ENCODE data around the gene IL1RAPL2.

IL1RAPL2 gene

DNA sequence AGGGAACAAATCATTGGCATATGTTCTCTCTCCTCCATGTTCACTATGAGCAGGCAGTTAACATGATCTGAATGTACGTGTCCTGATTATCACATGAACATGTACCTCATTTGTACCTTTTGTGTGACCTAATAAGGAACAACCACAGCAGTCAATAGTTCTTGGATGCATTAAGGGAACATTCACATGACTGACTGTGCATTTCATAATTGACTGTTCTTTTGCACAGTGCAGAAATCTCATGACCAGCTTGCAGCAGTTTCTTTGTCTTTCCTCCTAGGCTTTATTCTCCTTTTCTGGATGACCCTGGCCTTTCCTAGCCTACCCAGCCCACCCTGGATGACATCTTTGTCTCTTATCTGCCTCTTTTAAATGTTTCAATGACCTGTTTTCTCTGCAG is 711.1 kb downstream of the IL1RAPL2 start:
- DNase-seq: no peak

DNA sequence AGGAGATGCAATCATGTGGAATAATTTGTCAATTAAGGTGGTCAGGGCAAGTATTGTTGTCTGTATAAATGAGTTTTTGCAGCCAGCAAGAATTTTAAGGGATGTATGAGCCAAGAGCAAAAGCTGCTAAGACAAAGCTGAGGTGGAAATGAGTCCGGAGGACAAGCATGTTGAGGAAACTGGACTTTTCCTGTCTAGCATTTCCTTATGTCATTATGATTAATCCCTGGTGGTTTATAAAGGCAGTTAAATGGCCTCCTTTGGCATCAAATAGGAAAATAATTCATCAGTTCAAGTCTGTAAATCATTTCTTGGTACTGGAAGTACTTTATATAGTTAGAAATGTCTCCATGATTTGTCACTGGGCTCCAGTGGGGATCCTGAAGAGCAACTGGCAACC is 716.1 kb downstream of the IL1RAPL2 start:
- no peak for DNase-seq

DNA sequence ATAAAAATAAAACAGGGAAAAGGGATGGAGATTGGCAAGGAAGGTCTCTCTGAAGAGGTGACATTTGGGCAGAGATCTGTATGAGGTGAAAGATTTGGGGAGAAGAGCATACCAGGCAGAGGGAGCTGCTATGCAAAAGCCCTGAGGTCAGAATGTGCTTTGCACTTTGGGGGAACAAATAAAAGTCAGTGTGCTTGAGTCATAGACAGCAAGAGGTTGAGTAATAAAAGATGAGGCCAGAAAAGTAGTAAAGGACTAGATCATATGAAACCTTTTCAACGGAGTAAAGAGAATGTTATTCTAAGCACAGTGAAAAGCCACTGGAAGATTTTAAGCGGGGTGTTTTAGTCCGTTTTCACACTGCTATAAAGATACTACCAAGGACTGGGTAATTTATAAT is 731.0 kb downstream of the IL1RAPL2 start:
- no peak for DNase-seq

DNA sequence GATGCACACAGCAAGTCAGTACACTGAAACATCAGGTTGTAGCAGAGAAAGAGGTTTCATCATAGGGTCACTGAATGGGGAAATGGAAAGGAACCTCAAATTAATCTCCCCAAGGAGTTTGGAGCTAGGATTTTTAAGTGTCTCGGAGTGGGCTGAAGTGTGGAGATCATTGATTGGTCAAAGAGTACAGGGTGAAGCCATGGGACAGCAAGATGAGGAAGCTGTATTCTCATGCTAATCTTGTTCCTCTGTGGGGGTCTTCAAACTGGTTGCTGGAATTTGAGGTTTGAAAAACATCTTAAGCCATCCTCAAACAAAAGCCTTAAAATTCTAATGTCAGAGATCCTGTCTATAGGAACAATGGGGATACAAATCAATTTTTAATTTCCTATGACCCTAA is 733.3 kb downstream of the IL1RAPL2 start:
- no peak for DNase-seq

DNA sequence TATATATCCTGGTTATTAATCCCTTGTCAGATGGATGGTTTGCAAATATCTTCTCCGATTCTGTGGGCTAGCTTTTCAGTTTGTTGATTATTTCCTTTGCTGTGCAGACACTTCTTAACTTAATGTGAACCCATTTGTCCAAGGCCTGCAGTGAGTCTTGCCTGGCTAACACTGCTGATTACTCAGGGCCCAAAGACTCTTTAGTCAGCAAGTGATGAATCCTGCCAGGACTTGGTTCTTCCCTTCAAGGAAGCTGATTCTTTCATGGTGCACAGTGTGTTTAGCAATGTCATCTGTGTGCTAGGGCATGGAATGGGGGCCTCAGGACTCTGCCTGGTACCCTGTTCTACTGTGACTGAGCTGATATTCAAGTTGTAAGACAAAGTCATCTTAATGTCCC is 736.2 kb downstream of the IL1RAPL2 start:
- DNase-seq: no peak

DNA sequence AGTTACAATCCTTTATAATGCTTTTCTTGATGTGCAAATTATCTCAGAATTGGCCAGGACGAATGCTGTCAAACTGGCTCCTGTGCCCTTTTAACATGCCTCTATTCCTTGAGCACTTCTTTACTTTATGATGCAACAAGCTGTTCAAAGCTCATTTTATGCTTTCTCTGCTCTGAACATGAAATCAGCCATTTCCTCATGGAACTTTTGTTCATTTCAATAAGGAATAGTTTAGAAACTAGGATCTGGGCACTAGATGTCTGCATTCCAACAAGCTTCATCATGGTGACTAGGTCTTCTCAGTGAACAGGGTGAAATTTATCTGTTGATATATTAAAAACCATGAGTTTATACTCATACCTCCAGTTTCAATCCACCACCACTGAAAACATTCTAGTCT is 741.8 kb downstream of the IL1RAPL2 start:
- no peak for DNase-seq

DNA sequence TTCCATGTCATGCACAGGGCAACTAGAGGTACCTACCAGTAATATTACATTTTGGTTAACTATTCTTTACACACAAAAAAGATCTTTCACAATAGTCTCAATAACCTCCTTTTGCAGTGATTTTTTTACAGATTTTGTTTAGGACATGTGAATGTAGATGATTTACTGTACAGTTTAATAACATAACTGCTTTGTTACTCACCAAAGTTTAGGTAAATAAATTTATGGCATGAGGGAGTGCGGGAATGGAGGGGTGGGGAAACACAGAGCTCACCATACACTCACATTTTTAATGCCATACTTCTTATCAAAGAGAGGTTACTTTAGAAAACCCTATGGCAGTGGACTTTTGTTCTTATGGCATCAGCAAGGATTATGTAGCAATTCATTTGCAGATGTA is 747.6 kb downstream of the IL1RAPL2 start:
- DNase-seq: no peak

DNA sequence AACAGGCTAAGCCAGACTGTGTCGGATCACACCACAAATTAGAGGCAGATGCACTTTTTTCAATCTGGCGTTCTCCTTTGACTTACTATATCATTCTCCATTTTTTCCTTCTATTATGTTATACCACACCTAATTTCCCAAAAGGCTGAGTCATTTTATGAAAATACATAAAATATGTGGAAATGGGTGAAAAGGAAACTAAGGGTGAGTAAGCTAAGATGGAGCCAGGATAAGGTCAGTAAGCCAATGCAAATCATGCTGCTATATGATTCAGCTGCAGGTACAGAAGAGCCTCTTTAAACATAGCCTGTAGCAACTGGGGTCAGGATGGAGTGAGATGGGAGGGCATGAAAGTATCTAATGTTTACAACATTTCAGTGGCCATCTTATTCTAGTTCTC is 748.5 kb downstream of the IL1RAPL2 start:
- DNase-seq: no peak

DNA sequence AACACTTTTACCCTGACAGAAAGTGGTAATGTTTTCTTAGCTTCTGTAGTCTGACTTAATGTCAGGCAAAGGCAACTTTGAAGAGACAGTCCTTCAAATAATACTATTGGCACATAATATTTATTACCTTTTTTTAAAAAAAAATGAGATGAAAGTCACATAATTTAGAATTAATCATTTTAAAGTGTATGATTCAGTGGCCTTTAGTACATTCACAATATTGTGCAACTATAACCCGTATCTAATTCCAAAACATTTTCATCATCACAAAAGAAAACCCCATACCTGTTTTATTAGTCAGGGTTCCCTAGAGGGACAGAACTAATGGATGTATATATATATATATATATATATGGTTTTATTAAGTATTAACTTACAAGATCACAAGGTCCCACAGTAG is 749.2 kb downstream of the IL1RAPL2 start:
- DNase-seq: no peak

DNA sequence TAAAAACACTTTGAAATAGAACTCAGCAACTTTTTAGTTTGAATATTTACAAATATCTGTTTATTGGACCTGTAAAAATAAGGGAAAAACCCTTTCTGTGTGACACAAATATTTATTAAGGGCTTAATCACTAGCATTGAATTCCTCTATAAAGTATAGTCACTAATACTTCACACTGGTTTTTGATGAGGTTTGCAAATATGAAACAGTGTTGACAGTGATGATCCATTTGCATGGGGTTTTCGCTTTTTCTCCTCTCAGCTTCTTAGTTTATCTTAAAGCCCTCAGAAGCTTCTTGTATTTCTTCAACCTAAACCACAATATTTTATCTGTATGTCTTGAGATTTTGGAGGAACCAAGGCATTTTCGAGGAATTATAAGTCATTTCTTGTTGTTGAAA is 751.1 kb downstream of the IL1RAPL2 start:
- no peak for DNase-seq

DNA sequence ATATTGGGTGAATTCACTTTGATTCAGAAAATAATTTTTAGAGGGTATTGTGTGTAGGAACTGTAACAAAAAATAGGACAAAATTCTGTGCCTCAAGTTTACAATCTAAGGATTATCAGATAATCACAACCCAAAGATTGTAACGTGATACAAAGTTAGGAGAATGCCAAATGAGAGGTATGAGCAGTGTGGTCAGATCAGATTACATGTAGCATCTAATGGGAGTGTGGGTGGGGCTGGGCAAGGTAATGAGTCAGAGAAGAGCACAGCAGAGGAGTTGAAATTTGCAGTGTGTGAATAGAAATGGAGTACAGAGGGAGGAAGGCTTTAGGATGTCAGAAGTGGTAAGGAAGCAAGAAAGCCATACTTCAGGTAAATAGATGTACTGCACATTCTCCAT is 757.9 kb downstream of the IL1RAPL2 start:
- peak; percentile 42 for DNase-seq

DNA sequence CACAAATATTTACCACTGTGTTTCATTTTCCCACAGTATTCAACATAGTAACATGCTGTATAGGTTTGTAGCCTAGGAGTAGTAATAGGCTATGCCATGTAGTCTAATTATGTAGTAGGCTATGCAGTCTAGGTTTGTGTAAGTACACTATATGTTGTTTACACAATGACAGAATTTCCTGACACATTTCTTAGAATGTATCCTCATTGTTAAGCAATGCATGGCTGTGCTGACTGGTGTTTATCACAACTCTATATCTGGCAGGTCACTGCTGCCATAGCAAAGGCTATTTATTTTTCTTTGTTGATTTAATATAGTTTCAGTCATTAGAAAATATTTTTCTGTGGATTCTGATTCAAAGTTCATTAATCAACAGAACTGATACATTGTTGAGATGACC is 762.8 kb downstream of the IL1RAPL2 start:
- DNase-seq: no peak

DNA sequence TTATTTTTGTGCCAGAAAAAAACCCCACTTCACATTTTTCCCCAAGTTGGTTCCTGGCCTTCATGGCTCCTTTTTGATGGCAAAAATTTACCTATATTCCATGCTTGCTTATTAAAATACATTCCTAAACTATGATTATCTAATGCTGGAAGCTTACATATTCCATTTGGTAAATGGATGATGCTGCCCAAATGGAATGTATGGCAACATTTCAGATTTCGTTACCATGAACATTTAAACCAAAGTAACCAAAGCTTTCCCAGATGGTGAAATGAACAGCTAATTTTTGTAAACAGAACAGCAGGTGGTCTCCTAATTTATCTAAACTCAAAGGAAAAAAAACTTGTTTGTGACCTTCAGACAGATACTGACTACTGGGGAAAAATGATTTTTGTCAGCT is 765.2 kb downstream of the IL1RAPL2 start:
- no peak for DNase-seq

DNA sequence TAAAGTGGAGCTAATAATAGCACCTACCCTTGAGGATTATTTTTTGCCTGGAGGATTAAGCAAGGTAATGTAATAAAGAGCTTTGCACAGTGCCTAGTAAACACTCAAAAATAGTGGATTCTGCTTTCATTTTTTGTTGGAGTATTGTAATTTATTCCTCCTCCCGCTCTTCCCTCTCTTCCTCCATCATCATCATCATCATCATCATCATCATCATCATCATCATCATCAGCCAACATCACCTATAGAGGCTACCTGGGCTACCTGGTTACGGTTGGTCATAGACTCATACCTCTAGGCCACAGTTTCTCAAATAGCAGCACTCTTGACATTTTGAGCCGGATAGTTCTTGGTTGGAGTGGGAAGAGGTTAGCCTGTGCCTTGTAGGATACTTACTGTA is 781.4 kb downstream of the IL1RAPL2 start:
- no peak for DNase-seq

DNA sequence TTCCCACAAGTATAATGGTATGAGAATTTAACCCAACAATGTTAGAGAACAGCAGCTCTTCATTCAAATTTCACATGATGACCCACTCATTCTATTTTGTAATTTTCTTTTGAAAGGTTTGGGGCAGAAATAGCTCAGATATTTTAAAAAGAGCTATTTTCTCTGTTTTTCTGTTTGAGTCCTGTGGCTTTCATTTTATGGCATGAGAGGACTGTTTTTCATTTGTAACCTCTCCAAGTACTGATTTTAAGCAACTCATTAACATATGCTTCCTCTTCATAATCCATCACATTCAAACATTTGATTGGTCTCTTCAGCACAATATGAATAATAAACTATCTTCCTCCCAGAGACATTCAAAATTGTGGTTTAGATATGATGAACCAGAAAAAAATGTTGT is 783.5 kb downstream of the IL1RAPL2 start:
- no peak for DNase-seq

DNA sequence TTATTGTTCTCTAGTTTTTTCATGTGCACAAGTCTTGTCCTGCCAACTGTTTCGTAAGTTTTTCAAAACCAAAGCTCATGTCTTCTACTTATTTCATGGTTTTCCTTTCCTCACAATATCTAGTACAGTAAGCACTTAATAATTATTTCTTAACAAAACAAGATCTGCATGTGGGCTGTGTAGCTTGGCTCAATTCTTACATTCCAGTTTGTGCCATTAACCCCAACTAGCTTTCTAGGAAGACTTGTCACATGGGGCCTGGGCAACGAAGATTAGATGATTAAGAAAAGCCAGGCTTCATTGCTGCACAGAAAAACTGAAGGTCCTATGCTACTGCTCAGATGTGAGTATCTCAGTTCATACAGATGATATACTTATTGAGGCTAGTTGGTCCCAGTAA is 809.8 kb downstream of the IL1RAPL2 start:
- no peak for DNase-seq

DNA sequence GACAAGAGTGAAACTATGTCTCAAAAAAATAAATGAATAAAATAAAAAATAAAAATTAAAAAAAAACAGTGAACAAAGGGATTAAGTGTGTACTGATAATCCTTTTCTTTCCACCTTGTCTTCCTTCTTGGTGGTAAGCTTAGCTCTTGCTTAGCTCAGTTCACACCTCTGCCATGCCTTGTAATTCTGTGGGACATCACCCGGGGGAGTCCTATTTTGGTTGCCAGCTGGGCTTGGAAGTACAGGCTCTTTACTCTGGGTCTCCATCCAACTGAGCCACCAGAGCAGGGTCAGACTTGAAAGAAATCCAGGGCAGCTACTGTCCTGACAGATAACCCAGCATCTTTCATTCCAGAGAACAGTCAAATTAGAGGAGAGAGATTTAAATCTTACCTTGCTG is 858.7 kb downstream of the IL1RAPL2 start:
- DNase-seq: no peak

DNA sequence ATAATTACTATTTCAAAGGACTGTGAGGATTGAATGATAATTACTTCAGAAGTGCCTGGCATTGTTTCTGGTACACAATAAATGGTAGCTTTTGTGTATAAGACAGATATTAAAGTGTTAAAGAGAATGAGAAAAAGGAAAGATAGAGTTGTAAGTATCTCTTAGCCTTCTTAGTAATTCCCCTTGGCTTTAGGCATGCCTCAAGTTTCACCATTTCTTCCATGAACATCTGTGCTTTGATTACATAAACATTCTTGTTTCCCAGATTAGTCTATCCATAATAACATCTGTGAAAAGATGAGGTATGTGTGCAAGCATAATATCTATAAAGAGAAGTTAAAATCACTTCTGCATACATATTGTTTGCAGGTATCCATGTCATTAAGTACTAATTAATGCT is 885.4 kb downstream of the IL1RAPL2 start:
- no peak for DNase-seq

DNA sequence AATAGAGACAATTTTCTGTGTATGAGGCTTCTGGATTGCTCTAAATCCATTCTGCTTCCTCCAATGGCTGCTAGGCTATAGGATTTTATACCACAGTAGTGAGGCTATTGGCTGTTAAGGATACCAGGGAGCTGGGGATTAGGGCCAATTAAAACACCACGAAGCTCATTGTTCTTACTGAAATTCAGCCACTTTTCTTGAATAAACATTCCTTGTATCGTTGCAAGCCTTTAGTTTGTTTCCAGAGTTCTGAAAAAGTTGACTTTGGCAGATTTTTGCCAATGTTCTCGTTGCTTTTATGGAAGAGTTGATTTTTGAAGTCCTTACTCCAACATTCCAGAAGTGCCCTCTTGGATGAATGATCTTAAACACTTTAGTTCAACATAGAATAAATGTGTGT is 892.8 kb downstream of the IL1RAPL2 start:
- no peak for DNase-seq

DNA sequence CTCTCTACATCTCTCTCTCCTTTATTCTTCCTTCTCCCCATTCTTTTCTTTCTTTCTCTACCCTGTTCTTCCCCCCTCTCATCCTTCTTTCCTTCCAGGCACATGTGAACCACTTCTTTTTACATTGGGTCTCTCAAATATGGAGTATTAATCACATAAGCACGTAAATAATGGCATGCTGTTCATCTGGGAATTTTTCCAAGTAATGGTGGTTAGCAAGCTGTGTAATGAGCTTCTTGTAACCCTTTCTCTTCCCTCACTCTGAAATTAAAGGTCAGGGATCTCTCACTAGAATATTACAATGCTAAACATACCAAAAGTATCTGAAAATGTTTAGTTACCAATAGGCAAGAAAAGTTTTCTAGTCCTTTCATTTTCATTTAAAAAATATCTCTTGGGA is 894.4 kb downstream of the IL1RAPL2 start:
- DNase-seq: no peak

DNA sequence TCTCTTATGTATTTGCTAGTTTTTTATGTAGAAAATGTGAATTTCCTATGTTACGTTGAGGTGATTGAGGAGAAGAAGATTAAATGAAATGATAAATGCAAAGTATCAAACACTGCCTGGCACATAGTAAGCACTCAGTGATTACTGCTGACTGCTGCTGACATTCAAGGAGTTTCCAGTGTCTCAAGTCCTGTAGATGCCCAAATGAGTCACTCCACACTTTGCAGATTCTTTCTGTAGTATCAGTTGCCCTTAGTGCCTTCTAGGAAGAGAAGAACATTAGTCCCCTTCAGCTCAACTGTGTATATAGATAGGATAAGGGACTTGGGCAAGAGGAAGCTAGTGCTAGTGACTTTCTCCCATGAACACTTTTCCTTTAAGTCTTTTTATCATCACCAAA is 895.0 kb downstream of the IL1RAPL2 start:
- DNase-seq: no peak

DNA sequence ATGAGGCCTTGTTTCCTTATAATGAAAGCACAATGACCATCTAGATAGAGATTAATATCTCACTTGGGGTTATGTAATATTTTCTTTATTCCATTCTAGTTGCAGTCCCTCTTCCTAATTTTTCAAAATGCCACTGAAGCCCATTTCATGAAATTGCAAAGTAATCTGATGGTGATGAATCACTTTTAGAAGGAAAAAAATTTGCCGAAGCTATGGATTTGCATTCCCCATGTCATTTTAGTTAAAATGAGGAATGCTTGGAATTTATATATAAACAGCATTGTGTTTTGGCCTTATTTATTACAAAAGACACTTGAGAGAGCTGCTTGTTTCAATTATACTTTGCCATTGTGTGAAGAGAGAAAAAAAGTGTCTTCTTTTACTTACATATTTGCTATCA is 896.2 kb downstream of the IL1RAPL2 start:
- DNase-seq: no peak

DNA sequence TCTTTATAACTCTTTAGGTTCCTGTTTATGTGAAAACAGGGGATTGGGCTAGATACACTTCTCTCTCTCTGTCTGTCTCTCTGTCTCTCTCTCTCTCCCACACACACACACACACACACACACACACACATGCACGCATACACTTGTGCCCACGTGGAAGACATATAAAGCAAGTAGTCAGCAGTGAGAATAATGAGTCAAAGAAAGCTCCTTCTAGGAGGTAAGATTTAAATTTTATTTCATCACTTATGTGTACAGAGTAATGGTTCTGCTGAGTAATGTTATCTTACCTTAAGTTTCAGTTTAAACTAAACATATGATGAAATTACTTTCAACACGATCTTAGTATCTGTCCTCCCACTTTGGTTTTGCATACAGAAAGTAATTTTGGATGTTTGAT is 897.5 kb downstream of the IL1RAPL2 start:
- DNase-seq: no peak

DNA sequence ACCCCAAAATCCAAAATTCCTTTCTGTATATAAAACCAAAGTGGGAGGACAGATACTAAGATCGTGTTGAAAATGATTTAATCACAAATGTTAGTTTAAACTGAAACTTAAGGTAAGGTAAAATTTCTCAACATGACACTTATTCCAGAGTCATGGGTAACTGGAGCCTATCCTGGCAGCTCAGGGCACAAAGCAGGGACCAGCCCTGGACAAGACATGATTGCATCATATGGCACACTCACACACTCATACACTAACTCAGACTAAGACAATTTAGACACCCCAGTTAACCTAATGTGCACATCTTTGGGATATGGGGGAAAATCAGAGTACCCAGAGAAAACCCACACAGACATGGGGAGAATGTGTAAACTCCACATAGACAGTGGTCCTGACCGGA is 898.6 kb downstream of the IL1RAPL2 start:
- no peak for DNase-seq

DNA sequence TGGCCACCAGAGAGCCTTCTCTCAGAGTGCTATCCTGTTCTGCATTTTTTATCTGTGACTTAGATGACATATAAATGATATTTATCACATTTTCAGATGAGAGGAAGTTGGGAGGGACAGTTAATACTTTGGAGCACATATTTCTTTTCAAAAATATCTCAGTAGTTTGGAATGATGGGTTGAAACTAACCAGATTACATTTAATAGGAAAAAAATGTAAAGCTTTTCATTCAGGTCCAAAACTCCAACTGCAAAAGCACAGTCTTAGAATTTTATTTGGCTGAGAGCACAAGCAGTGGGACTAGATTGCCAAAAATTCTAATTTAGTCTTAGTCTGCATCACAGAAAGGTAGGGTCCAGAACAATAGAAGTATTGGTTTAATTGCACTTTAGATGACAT is 902.7 kb downstream of the IL1RAPL2 start:
- no peak for DNase-seq

DNA sequence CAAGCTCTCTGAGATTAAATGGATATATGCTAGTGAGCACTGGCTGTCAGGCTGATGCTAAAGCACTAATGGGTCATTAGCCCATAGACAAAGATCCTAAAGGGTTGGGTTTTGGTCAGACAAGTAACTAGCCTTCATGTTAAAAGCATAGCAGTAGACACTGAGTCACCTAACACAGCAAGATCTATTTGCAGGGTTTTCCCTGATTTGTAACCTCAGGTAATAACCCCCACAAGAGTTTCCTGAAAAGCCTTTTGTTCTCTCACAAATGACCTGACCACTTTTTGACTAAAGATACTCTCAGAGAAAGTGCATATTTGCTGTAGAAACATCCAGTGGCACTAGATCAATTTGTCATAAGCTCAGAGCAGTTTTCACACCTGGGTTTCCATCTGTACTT is 905.6 kb downstream of the IL1RAPL2 start:
- no peak for DNase-seq

Data from NCI-H526 treated with DMSO at 0.1 percent for 48 hours (cell line).